HG02981 (cell line): ENCODE results near the gene SLC10A2.
A peak's percentile ranks its signal among the peaks of the same experiment; 100 is the strongest.
"Not testable (repeated sequence)": the region's sequence is repeated elsewhere in the genome, so short reads cannot be mapped to it uniquely, and the experiment has no call there.

Experiments used
- ATAC-seq: cut with Tn5 transposase; IDR thresholded peaks from one replicate; pipeline ENCODE4 v1.9.1; 2021; ENCODE audit warnings: mild to moderate bottlenecking, moderate library complexity; ENCODE audit not compliant: unreplicated experiment

SLC10A2 gene

DNA sequence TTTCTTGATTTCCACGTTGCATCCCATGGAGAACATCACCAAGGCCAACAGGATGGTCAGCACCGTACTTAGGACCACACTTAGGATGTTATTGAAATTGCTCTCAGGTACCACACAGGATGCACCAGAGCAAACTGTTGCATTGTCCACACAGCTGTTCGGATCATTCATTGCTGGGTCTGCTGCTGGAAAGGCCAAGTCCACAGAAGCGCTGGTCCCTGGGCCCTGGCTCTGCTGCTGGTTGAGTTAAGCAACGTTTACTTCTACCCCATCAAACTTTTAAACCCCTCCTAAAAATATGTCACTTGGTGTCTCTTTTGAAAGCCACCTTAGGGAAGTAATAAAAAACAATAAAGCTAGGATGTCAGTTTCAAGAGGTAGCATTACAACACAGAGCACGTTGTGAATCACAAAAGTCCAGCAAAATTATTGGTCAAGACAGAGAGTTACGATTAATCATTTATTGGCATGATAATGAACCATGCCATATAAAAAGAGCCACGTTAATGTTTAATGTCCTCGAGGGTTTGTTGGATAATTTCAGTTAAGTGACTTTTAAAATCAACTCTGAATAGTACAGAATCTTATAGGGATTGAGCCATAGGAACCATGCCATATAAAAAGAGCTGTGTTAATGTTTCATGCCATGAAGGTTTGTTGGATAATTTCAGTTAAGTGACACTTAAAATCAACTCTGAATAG is at the start of gene SLC10A2:
SLC10A2 (minus strand) TSS at position 339 of the 702 bp plus-strand sequence; CDS start at position 171, 168 bp downstream.
- no peak for ATAC-seq

- no peak for ATAC-seq
Observed at GRCh38 chr13:103107580-103107979, 41.4 kb upstream of the SLC10A2 start.

GRCh38 chr13:103104340-103104739 is 38.1 kb upstream of the SLC10A2 start:
- no peak for ATAC-seq

DNA sequence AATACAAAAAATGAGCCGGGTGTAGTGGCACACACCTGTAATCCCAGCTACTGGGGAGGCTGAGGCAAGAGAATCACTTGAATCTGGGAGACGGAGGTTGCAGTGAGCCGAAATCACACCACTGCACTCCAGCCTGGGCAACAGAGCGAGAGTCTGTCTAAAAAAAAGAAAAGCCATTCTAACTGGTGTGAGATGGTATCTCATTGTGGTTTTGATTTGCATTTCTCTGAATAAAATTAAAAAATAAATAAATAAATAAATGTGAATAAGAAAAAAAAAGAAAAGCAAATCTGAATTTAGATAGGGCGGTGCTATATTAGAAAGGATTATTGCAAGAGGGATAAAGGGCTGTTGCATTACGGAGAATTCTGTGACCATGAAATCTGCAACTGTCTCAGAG is 37.2 kb upstream of the SLC10A2 start:
- ATAC-seq = not testable (repeated sequence)

- ATAC-seq = no peak
Observed at GRCh38 chr13:103102482-103102881, 36.3 kb upstream of the SLC10A2 start.

GRCh38 chr13:103101901-103102300 is 35.7 kb upstream of the SLC10A2 start:
- no peak for ATAC-seq

- no peak for ATAC-seq
Observed at GRCh38 chr13:103101500-103101899, 35.3 kb upstream of the SLC10A2 start.

GRCh38 chr13:103100830-103101229 is 34.6 kb upstream of the SLC10A2 start:
- no peak for ATAC-seq

- no peak for ATAC-seq
Observed at GRCh38 chr13:103099722-103100293, 33.6 kb upstream of the SLC10A2 start.

DNA sequence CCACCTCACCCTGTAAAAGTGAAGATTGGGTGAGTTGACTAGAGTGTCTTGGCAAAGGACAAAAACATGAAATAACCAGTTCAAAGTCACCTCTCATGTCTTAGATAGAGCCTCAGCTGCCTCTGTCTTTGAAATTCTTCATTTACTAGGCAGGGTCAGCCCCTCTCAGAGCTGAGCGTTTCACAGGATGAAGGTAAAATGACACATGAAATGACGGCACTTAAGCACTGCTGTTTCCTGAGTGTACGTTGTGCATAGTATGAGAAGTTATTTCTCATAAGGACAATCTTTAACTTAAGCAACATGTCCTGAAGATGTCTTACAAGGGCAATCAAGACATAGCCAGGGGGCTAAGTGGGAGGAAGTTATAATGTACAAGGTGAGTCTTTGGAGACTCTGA is 32.3 kb upstream of the SLC10A2 start:
- ATAC-seq = no peak

DNA sequence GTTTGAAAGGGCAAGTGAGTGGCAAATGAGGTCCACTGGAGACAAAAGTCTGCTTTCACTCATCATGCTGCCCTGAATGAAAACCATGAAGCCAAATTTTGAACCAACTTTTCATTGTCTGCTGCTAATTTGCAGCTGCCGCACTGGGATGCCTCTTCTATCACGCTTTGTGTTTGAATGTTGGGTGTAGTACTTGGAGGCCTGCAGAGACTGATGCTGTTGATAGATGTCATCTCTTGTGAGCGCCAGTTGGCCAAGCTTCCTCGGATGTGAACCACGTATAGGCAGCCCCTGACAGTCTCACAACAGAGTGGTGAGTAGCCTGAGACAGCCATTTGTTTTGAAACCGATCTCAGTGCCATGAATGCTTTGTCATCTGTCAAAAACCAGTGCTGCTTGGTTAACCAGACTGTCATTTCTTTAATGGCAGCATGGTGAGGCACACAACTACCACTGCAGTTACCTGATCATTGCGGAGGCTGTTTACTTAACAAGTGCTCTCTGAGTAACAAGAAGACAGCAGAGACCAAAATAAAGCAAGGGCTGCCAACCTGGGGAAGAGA is 31.2 kb upstream of the SLC10A2 start:
- no peak for ATAC-seq

- ATAC-seq = not testable (repeated sequence)
Observed at GRCh38 chr13:103093649-103094048, 27.4 kb upstream of the SLC10A2 start.

DNA sequence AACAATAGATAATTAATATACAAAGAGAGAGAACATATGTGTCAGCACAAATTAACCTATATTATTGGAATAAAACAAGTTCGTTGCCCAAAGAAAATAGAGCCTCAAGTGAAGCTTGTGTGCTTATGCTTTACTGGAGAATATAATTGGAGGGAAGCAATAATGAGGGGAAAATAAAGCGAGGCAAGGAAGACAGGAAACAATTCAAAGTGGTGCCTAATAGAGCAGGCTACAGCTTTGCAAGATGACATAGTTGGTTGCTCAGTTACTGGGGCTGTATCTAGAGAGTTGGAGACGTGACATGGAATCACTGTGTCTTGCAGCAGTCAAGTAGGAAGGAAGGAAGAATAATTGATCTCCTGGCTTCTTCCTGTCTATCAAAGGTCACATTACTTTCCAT is 21.1 kb upstream of the SLC10A2 start:
- no peak for ATAC-seq

DNA sequence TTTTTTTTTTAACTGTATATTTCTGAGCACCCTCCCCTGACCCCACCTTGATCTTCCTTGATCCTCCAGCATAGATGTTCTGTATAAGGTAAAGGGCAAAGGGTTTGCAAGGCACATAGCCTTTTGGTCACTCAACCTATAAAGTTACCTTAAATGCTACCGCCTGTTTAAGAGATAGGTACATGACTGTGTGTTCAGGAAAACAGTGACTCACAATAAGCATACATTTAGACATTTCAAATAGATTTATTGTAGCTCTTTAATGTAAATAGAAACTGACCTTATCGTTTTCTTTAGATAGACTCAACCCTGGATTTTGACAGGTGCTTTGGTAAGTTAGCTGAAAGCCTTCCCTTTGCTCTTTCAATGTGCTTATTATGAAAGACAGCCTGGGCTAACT is 15.2 kb upstream of the SLC10A2 start:
- no peak for ATAC-seq

GRCh38 chr13:103078158-103078557 is 11.9 kb upstream of the SLC10A2 start:
- ATAC-seq = peak; percentile 94

GRCh38 chr13:103068836-103069235 is 2.6 kb upstream of the SLC10A2 start:
- ATAC-seq = no peak

- peak; percentile 62 for ATAC-seq
Observed at GRCh38 chr13:103067751-103068555, 1.7 kb upstream of the SLC10A2 start.

GRCh38 chr13:103066781-103067345 is 646 bp upstream of the SLC10A2 start:
- no peak for ATAC-seq

DNA sequence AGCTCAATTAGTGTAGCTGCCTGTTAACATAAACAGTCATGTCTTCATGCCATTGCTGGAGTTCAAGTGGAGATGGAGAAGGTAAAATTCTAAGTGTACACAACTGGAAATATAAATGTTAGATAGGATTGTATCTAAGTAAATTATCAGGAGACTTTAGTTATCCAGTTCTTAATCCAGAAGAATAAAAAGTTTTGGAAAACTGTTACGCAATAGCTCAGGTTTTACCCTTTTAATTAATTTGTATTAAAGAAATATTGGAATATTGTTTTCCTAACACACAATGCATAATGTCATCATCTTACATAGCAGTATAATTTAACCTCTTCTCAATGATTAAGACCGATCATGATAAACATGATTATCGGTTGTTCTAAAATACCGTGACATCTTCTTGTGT is 2.8 kb downstream of the SLC10A2 start:
- no peak for ATAC-seq

GRCh38 chr13:103062079-103062478 is 4.1 kb downstream of the SLC10A2 start:
- ATAC-seq = no peak

- no peak for ATAC-seq
Observed at GRCh38 chr13:103056008-103056407, 10.2 kb downstream of the SLC10A2 start.
